ENCODE data around the gene CAPN1. TPM values are rescaled to one million over a fixed set of nuclear protein-coding genes. Genes with fewer than 3 reads are reported as not detected.
"Not testable (repeated sequence)": the region's sequence is repeated elsewhere in the genome, so short reads cannot be mapped to it uniquely, and the experiment has no call there.

CAPN1 gene
- total RNA-seq, 1 experiment from 2014 or later, result 256 TPM

GRCh38 chr11:65170058-65170534 lies 11.6 kb upstream of the CAPN1 start, which contains the start of gene SPDYC:
Gene SPDYC, plus strand, starts transcription at chr11:65170233. Its CDS starts 1,125 bp downstream, at chr11:65171358.
- H3K27ac ChIP-seq (ENCODE audit: low read length), result peak within 1 kb of the TSS; percentile 13; the same call in 1 of the 2 replicates
- CTCF ChIA-PET, result no interaction called here

DNA sequence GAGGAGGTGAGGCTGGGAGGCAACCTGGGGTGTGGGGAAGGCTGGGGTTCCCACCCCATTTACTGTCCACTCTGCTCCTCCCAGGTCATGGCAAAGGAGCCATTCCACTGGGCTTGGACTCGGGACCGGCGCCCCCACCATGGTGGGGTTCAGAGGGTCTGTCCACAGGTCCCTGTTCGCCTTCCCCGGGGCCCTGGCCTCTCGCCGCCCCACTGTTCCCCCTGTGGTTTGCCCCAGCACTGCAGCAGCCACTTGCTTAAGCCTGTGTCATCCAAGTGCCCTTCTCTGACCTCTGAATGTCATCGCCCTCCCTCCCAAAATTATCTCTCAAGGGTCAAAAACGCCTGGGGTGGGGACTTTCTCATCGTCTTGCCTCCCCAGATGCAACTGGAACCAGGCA lies 9.1 kb upstream of the CAPN1 start:
- POLR2A ChIA-PET, result no interaction called here
- 0 out of 2 replicates have a peak, but pooled peaks cover 2% of the 10 kb centered on the region for H3K4me1 ChIP-seq (ENCODE audit: control insufficient read depth, insufficient read depth, low read length)
- no peak for DNase-seq (ENCODE audit: low read depth, low spot score)
- BruUV-seq (replicated peaks), result no TSS peak
- H3K36me3 ChIP-seq (ENCODE audit: control insufficient read depth, insufficient read depth, low read length), result no peaks in the 10 kb centered on the region
- intact Hi-C loops (cut with micrococcal nuclease; ENCODE audit: unreplicated experiment) (no loop called here), in situ Hi-C loops (cut with HindIII; ENCODE audit: low pct_unique_long_range_greater_than_20kb, low sequenced_read_pairs) (no loop called here)
- H3K4me3 ChIP-seq (ENCODE audit: low read depth in 2 of 2, low read length in 2 of 2), result no peak overlapping the region
- no peaks in the 10 kb centered on the region for H3K27me3 ChIP-seq (ENCODE audit: control insufficient read depth, insufficient read depth, low read length)
- ATAC-seq, result no peak
- CTCF ChIA-PET, result no interaction called here
- H3K27ac ChIP-seq (ENCODE audit: low read length), result no peak overlapping the region
- TF ChIP-seq POLR2AphosphoS5 (IDR thresholded peaks at IDR 0.05; ENCODE audit: low read depth, low read length) (no peak), CTCF (IDR thresholded peaks at IDR 0.05) (no peak), SIN3A (IDR thresholded peaks at IDR 0.05; ENCODE audit: borderline replicate concordance, insufficient read depth, low read depth, low read length) (no peak), TCF7L2 (IDR thresholded peaks at IDR 0.05; ENCODE audit: low read depth, low read length) (no peak)
- TF ChIP-seq, protein P1, sequence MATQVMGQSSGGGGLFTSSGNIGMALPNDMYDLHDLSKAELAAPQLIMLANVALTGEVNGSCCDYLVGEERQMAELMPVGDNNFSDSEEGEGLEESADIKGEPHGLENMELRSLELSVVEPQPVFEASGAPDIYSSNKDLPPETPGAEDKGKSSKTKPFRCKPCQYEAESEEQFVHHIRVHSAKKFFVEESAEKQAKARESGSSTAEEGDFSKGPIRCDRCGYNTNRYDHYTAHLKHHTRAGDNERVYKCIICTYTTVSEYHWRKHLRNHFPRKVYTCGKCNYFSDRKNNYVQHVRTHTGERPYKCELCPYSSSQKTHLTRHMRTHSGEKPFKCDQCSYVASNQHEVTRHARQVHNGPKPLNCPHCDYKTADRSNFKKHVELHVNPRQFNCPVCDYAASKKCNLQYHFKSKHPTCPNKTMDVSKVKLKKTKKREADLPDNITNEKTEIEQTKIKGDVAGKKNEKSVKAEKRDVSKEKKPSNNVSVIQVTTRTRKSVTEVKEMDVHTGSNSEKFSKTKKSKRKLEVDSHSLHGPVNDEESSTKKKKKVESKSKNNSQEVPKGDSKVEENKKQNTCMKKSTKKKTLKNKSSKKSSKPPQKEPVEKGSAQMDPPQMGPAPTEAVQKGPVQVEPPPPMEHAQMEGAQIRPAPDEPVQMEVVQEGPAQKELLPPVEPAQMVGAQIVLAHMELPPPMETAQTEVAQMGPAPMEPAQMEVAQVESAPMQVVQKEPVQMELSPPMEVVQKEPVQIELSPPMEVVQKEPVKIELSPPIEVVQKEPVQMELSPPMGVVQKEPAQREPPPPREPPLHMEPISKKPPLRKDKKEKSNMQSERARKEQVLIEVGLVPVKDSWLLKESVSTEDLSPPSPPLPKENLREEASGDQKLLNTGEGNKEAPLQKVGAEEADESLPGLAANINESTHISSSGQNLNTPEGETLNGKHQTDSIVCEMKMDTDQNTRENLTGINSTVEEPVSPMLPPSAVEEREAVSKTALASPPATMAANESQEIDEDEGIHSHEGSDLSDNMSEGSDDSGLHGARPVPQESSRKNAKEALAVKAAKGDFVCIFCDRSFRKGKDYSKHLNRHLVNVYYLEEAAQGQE (IDR thresholded peaks at IDR 0.05; ENCODE audit: insufficient read depth in 1 of 2, low read depth in 2 of 2, low read length in 1 of 2), result no peak
- H3K9me3 ChIP-seq (ENCODE audit: control insufficient read depth, insufficient read depth, low read depth, low read length), result no peaks in the 10 kb centered on the region

More at GRCh38 chr11:65170058-65170534, 11.6 kb upstream of the CAPN1 start, which contains the start of gene SPDYC:
- DNase-seq (ENCODE audit: low read depth, low spot score) (no peak), ATAC-seq (peak; percentile 51)
- in situ Hi-C loops (cut with HindIII; ENCODE audit: low pct_unique_long_range_greater_than_20kb, low sequenced_read_pairs) (no loop called here), intact Hi-C loops (cut with micrococcal nuclease; ENCODE audit: unreplicated experiment) (no loop called here)
- Histone ChIP-seq H3K27me3 (ENCODE audit: control insufficient read depth, insufficient read depth, low read length) (no peaks in the 10 kb centered on the region), H3K9me3 (ENCODE audit: control insufficient read depth, insufficient read depth, low read depth, low read length) (no peaks in the 10 kb centered on the region), H3K4me1 (ENCODE audit: control insufficient read depth, insufficient read depth, low read length) (0 out of 2 replicates have a peak, but pooled peaks cover 10% of the 10 kb centered on the region), H3K4me3 (ENCODE audit: low read depth in 2 of 2, low read length in 2 of 2) (no peak within 1 kb of the TSS), H3K36me3 (ENCODE audit: control insufficient read depth, insufficient read depth, low read length) (no peaks in the 10 kb centered on the region)
- TF ChIP-seq CTCF (IDR thresholded peaks at IDR 0.05) (no peak), TCF7L2 (IDR thresholded peaks at IDR 0.05; ENCODE audit: low read depth, low read length) (no peak), SIN3A (IDR thresholded peaks at IDR 0.05; ENCODE audit: borderline replicate concordance, insufficient read depth, low read depth, low read length) (no peak), POLR2AphosphoS5 (IDR thresholded peaks at IDR 0.05; ENCODE audit: low read depth, low read length) (no peak)
- TF ChIP-seq, protein P1 (IDR thresholded peaks at IDR 0.05; ENCODE audit: insufficient read depth in 1 of 2, low read depth in 2 of 2, low read length in 1 of 2), result no peak
- BruUV-seq (replicated peaks), result no TSS peak
- POLR2A ChIA-PET, result interaction anchor here (1.0 kb wide), 1 partner anchor 21 kb away, joined by 11 read pairs; no protein-coding TSS in a partner anchor

- H3K27me3 ChIP-seq (ENCODE audit: control insufficient read depth, insufficient read depth, low read length); BruUV-seq (replicated peaks); H3K9me3 ChIP-seq (ENCODE audit: control insufficient read depth, insufficient read depth, low read depth, low read length); H3K36me3 ChIP-seq (ENCODE audit: control insufficient read depth, insufficient read depth, low read length); intact Hi-C loops (cut with micrococcal nuclease; ENCODE audit: unreplicated experiment); CTCF ChIA-PET; H3K4me1 ChIP-seq (ENCODE audit: control insufficient read depth, insufficient read depth, low read length); POLR2A ChIA-PET; ATAC-seq; DNase-seq (ENCODE audit: low read depth, low spot score); H3K4me3 ChIP-seq (ENCODE audit: low read depth in 2 of 2, low read length in 2 of 2); H3K27ac ChIP-seq (ENCODE audit: low read length); in situ Hi-C loops (cut with HindIII; ENCODE audit: low pct_unique_long_range_greater_than_20kb, low sequenced_read_pairs): not testable (repeated sequence)
These were observed 7.1 kb upstream of the CAPN1 start for GRCh38 chr11:65174571-65175010.

All from Panc1 (cell line).